ENCODE measurements around the gene PRUNE1. TPM values are rescaled to one million over a fixed set of nuclear protein-coding genes. Genes with fewer than 3 reads are reported as not detected.

PRUNE1 gene
- total and polyA plus RNA-seq, 11 donors, result 15.1 to 65.3 (median 39.8) TPM

GRCh38 chr1:151061704-151062103 lies 53.5 kb downstream of the PRUNE1 start:
- Histone ChIP-seq H3K36me3 (peaks cover 0 to 6% (median 0%) of the 10 kb centered on the region in 9 donors), H3K4me3 (peak overlapping the region in 8 of 12 donors; percentile 72 to 96 (median 90)), H3K27me3 (no peaks in the 10 kb centered on the region), H3K27ac (peak overlapping the region in 7 of 12 donors; percentile 38 to 99 (median 94)), H3K9me3 (no peaks in the 10 kb centered on the region), H3K4me1 (peaks cover 6 to 34% (median 17%) of the 10 kb centered on the region in 12 donors)
- WGBS, 4 donors, result 77 to 85% (median 80%) methylated on average over 2 of the region's 2 CpGs
- intact Hi-C loops (cut with DNase I), result no loop called here
- TF ChIP-seq POLR2A (IDR thresholded peaks at IDR 0.05) (no peak), CTCF (IDR thresholded peaks at IDR 0.05) (no peak)
- DNase-seq (no peak), ATAC-seq (no peak)

- ATAC-seq (peak in 1 of 4 donors; percentile 21), DNase-seq (peak in 1 of 5 donors; percentile 39)
- 49 to 64% (median 50%) methylated on average over 3 of the region's 3 CpGs for WGBS, 4 donors
- Histone ChIP-seq H3K27me3 (no peaks in the 10 kb centered on the region), H3K9me3 (no peaks in the 10 kb centered on the region), H3K4me1 (peaks cover 0 to 22% (median 6%) of the 10 kb centered on the region in 12 donors), H3K36me3 (no peaks in the 10 kb centered on the region), H3K4me3 (no peak overlapping the region), H3K27ac (peak overlapping the region in 9 of 12 donors; percentile 9 to 99 (median 94))
- no peak for TF ChIP-seq CTCF (IDR thresholded peaks at IDR 0.05)
- no peak for TF ChIP-seq POLR2A (IDR thresholded peaks at IDR 0.05)
- intact Hi-C loops (cut with DNase I), result no loop called here
Observed at GRCh38 chr1:151062741-151063371, 54.6 kb downstream of the PRUNE1 start.

- H3K27ac ChIP-seq, result peak overlapping the region in 1 of 12 donors; percentile 18
- no peaks in the 10 kb centered on the region for H3K9me3 ChIP-seq
- TF ChIP-seq CTCF (IDR thresholded peaks at IDR 0.05) (no peak), POLR2A (IDR thresholded peaks at IDR 0.05) (no peak)
- intact Hi-C loops (cut with DNase I), result no loop called here
- H3K4me1 ChIP-seq, result peaks cover 0 to 20% (median 8%) of the 10 kb centered on the region in 12 donors
- ATAC-seq (no peak), DNase-seq (no peak)
- H3K4me3 ChIP-seq, result no peak overlapping the region
- no peaks in the 10 kb centered on the region for H3K36me3 ChIP-seq
- no peaks in the 10 kb centered on the region for H3K27me3 ChIP-seq
Observed at GRCh38 chr1:151065089-151065645, 56.9 kb downstream of the PRUNE1 start.

DNA sequence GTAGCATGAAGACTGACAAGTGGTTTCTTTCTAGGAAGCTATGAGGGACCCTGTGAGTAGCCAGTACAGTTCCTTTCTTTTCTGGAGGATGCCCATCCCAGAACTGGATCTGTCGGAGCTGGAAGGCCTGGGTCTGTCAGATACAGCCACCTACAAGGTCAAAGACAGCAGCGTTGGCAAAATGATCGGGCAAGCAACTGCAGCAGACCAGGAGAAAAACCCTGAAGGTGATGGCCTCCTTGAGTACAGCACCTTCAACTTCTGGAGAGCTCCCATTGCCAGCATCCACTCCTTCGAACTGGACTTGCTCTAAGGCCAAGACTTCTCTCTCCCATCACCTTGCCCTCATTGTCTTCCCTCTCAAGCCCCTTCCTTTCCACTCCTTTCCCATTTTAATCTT lies 58.9 kb downstream of the PRUNE1 start:
- WGBS, 4 donors, result 77 to 91% (median 87%) methylated on average over 4 of the region's 4 CpGs
- Histone ChIP-seq H3K4me3 (no peak overlapping the region), H3K9me3 (no peaks in the 10 kb centered on the region), H3K27ac (peak overlapping the region in 3 of 12 donors; percentile 7 to 28 (median 19)), H3K27me3 (no peaks in the 10 kb centered on the region), H3K36me3 (no peaks in the 10 kb centered on the region), H3K4me1 (peaks cover 0 to 23% (median 10%) of the 10 kb centered on the region in 12 donors)
- intact Hi-C loops (cut with DNase I), result no loop called here
- no peak for ATAC-seq
- DNase-seq, result no peak
- TF ChIP-seq CTCF (IDR thresholded peaks at IDR 0.05) (no peak), POLR2A (IDR thresholded peaks at IDR 0.05) (no peak)
